ENCODE measurements around the gene PRDM5. TPM values are rescaled to one million over a fixed set of nuclear protein-coding genes. Genes with fewer than 3 reads are reported as not detected.

PRDM5 gene
- total and polyA plus RNA-seq, 2 donors, result 3.7 to 76.5 TPM

DNA sequence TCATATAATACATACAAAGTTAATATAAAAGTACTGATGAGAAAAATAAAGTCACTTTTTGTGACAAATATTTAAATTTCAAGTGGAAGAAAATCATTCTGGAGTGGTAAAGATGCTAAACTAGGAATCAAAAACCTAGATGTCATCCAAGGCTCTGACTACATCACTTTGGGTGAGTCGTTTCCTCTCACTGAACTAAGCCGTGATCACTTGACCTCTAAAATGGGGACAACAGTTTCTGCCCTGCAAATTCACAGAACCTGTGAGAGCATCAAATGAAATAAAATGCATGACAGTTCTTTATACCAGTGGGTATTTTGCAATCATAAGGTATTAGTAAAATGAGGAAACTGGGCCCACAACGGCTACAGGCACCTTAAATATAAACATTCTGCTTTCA, 63.8 kb downstream of the PRDM5 start:
- H3K4me1 ChIP-seq (ENCODE audit: insufficient read depth), result peaks cover 1% of the 10 kb centered on the region
- WGBS, result 57% methylated on average over 3 of the region's 3 CpGs
- no peak overlapping the region for H3K27ac ChIP-seq (ENCODE audit: low read depth)
- DNase-seq (ENCODE audit: extremely low spot score), result no peak
- H3K36me3 ChIP-seq (ENCODE audit: insufficient read depth), result no peaks in the 10 kb centered on the region
- no peak overlapping the region for H3K4me3 ChIP-seq (ENCODE audit: low read depth, low read length)

- H3K4me3 ChIP-seq (ENCODE audit: low read depth, low read length), result no peak overlapping the region
- H3K4me1 ChIP-seq (ENCODE audit: insufficient read depth), result peaks cover 1% of the 10 kb centered on the region
- H3K36me3 ChIP-seq (ENCODE audit: insufficient read depth), result no peaks in the 10 kb centered on the region
- no peak overlapping the region for H3K27ac ChIP-seq (ENCODE audit: low read depth)
- WGBS, result 78% methylated on average over 3 of the region's 3 CpGs
- no peak for DNase-seq (ENCODE audit: extremely low spot score)
These were observed 65.2 kb downstream of the PRDM5 start for GRCh38 chr4:120857312-120857711.

DNA sequence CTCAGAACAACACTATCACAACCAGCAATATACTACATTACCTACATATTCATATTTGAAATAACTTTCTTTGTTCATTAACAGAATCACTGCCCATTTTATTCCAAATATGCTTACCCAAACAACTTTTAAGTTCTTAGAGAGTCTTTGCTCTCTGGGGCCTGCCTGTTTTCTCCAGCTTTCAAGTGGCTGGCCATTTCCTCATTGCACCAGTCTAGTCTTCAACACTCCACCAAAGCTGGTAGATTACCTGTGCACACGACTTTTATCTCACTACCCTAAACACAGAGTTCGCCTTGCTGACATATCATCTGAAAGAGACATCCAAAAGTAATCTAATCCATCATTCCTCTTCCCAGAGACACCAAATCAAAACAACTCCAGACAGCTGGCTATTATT, 66.2 kb downstream of the PRDM5 start:
- no peak overlapping the region for H3K4me3 ChIP-seq (ENCODE audit: low read depth, low read length)
- no peaks in the 10 kb centered on the region for H3K36me3 ChIP-seq (ENCODE audit: insufficient read depth)
- H3K4me1 ChIP-seq (ENCODE audit: insufficient read depth), result peaks cover 1% of the 10 kb centered on the region
- WGBS, result 81% methylated on average over 2 of the region's 2 CpGs
- H3K27ac ChIP-seq (ENCODE audit: low read depth), result no peak overlapping the region
- no peak for DNase-seq (ENCODE audit: extremely low spot score)

DNA sequence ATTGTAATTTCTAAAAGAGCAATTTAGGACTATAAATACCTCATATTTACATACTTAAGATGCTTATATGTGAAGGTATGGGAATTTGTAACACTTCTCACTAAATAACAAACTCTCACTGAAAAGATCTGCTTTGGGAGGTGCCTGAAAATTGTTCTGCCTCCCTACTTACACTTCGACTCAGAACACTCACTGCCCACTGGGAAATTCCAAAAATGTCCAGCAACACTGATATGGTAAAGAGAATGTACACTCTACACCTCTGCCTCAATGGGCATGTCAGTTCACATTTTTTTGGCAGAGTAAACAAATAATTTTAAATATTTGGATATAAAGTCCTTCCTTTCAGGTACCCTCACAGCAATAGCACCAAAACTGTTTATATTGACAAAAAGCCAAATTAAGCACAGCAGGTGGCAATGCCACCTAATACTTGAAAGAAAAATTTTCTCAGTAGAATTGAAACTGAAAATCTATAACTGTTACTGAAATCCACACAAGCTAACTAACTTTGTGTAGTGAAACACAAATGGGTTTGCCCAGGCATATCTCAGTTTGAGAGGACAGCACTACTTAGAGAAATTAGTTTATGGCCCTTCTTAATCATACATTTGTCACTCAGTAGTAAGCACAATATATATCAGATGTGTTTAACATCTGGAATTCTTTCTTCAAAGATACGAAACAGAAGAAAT, 67.1 kb downstream of the PRDM5 start:
- Histone ChIP-seq H3K27ac (ENCODE audit: low read depth) (no peak overlapping the region), H3K4me1 (ENCODE audit: insufficient read depth) (peaks cover 1% of the 10 kb centered on the region), H3K4me3 (ENCODE audit: low read depth, low read length) (no peak overlapping the region), H3K36me3 (ENCODE audit: insufficient read depth) (no peaks in the 10 kb centered on the region)
- no peak for DNase-seq (ENCODE audit: extremely low spot score)
- WGBS, result 87% methylated on average over 2 of the region's 2 CpGs

DNA sequence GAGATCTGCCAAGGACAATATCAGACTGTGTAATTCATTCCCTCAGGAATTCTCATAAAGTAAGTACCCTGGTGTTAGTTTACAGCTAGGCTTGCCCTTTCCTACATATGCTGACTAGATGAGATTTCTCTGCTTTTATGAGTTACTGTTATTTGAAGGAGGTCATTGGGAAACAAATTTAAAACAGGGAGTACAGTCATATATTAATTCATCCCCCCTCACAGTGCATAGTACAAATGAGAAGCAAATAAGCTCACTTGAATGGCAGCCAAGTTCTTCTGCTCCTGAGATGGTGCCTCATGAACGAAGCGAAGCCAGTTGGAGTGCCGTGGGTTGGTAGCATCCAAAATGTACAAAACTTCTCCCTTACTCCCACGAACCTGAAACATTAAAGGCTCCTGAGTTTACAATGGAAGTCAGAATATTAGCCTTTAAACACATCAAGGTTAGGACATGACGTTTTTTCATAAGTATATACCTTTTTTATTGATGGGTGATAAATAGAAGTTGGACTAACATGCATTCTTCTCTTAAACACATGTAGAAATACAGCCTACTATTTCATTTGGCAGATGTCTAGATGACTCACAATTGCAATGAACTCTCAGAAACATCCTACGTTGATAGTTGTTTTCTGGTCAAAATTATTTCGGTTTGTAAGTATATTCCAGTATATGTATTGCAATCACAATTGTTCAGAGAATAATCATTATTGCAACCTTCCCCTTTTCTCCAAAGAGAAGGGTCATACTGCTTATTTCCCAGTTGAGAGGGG, 69.2 kb downstream of the PRDM5 start:
- H3K4me3 ChIP-seq (ENCODE audit: low read depth, low read length), result no peak overlapping the region
- WGBS, result 78% methylated on average over 7 of the region's 7 CpGs
- H3K27ac ChIP-seq (ENCODE audit: low read depth), result no peak overlapping the region
- no peaks in the 10 kb centered on the region for H3K36me3 ChIP-seq (ENCODE audit: insufficient read depth)
- peaks cover 1% of the 10 kb centered on the region for H3K4me1 ChIP-seq (ENCODE audit: insufficient read depth)
- no peak for DNase-seq (ENCODE audit: extremely low spot score)

- no peaks in the 10 kb centered on the region for H3K4me1 ChIP-seq (ENCODE audit: insufficient read depth)
- no peak for DNase-seq (ENCODE audit: extremely low spot score)
- H3K27ac ChIP-seq (ENCODE audit: low read depth), result no peak overlapping the region
- no peaks in the 10 kb centered on the region for H3K36me3 ChIP-seq (ENCODE audit: insufficient read depth)
- no peak overlapping the region for H3K4me3 ChIP-seq (ENCODE audit: low read depth, low read length)
- WGBS, result 65% methylated on average over 3 of the region's 3 CpGs
These were observed 72.4 kb downstream of the PRDM5 start for GRCh38 chr4:120850018-120850599.

DNA sequence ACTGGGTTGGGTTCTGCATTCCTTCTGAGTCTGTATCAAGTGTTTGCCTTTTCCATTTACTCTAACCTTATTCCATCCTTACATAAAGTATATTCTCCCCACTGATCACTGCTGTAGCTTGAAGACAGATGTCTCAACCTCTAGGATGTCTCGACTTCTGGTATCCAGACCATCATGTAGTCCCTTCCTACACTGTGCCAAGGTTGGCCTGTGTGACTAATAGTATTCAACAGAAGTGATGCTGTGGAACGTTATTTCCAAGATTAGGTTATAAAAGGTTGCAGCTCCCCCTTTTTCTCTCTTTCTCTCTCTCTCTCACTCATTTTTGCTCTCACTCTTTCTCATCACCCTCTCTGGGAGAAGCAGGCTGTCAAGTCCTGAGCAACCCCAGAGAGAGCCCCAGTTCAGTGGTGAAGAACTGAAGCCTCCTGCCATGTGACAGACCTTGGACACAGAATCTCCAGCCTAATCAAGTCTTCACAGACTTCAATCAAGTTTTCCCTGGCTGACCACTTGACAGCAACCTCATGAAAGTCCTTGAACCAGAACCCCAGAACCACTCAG, 75.4 kb downstream of the PRDM5 start:
- 89% methylated on average over 2 of the region's 2 CpGs for WGBS
- Histone ChIP-seq H3K4me3 (ENCODE audit: low read depth, low read length) (no peak overlapping the region), H3K27ac (ENCODE audit: low read depth) (no peak overlapping the region), H3K4me1 (ENCODE audit: insufficient read depth) (peaks cover 2% of the 10 kb centered on the region), H3K36me3 (ENCODE audit: insufficient read depth) (no peaks in the 10 kb centered on the region)
- DNase-seq (ENCODE audit: extremely low spot score), result no peak

- WGBS, result 92% methylated on average over 2 of the region's 2 CpGs
These were observed 78.0 kb downstream of the PRDM5 start for GRCh38 chr4:120844528-120844921.

DNA sequence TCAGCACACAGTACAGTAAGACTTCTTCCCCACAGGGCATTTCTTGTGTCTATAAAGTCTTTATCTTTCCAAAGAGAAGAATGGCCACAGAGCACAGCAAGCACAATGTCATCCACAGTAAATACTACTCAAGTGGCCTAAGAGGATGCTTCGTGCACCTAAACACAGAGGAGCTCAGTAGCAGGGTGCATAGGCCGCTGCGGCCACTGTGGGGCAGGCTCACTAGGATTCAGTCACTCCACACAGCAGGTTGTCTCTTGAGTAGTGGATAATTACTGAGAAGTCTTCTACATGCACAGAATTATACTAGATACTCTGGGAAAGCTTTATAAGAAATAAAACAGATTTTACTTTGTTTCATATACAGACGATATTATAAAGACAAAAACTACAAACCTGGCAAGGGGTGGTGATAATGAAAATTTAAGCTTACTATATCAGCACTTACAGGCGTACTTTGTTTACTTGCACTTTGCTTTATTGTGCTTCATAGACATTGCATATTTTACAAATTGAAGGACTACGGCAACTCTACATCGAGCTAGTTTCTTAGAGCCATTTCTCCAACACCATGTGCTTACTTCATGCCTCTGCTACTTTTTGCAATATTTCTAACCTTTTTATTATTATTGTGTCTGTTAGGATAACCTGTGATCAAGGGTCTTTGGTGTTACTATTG, 78.5 kb downstream of the PRDM5 start:
- H3K4me1 ChIP-seq (ENCODE audit: insufficient read depth), result peaks cover 2% of the 10 kb centered on the region
- H3K27ac ChIP-seq (ENCODE audit: low read depth), result no peak overlapping the region
- H3K36me3 ChIP-seq (ENCODE audit: insufficient read depth), result no peaks in the 10 kb centered on the region
- H3K4me3 ChIP-seq (ENCODE audit: low read depth, low read length), result no peak overlapping the region
- no peak for DNase-seq (ENCODE audit: extremely low spot score)
- 94% methylated on average over 7 of the region's 7 CpGs for WGBS

More at GRCh38 chr4:120844528-120844921, 78.0 kb downstream of the PRDM5 start:
- Histone ChIP-seq H3K4me3 (ENCODE audit: low read depth, low read length) (no peak overlapping the region), H3K4me1 (ENCODE audit: insufficient read depth) (peaks cover 2% of the 10 kb centered on the region), H3K27ac (ENCODE audit: low read depth) (no peak overlapping the region), H3K36me3 (ENCODE audit: insufficient read depth) (no peaks in the 10 kb centered on the region)
- DNase-seq (ENCODE audit: extremely low spot score), result no peak

DNA sequence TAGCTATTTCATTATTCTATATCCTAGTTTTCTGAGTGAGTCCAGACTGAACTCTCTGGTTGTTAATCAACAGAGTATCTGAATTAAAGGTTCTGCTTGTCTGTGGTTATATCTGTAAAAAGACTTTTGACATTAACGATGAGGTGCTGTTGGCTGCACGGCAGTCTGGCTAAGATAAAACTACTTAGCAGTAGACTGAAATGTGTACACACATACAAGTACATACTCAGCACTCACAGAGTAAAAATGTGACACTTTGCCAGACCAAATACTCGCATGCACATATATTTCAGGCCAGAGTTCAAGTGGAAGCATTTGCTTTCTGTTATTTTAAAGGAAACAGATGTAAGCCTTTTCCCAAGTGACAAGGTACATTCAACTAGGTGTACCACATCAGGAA, 80.5 kb downstream of the PRDM5 start:
- Histone ChIP-seq H3K4me1 (ENCODE audit: insufficient read depth) (peaks cover 2% of the 10 kb centered on the region), H3K27ac (ENCODE audit: low read depth) (no peak overlapping the region), H3K4me3 (ENCODE audit: low read depth, low read length) (no peak overlapping the region), H3K36me3 (ENCODE audit: insufficient read depth) (no peaks in the 10 kb centered on the region)
- DNase-seq (ENCODE audit: extremely low spot score), result peak; percentile 33
- WGBS, result 32% methylated on average over 3 of the region's 3 CpGs

DNA sequence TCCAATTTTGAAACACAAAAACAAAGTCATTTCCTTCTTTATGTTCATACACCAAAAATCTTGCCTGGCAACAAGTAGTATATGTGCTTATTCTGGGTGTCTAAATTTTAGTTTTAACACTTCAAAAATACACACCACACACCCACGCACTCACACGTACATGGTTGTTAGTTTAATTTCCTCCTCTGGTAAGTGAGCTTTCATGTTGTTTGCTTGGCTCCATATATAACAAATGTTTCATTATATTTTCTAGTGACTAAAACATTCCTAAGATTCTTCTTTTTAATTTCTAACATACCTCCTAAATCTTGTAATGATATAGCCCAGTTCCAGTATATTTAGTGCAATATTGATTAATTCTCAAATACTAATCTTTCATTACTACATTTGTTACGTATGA, 80.9 kb downstream of the PRDM5 start:
- H3K4me1 ChIP-seq (ENCODE audit: insufficient read depth), result peaks cover 2% of the 10 kb centered on the region
- no peaks in the 10 kb centered on the region for H3K36me3 ChIP-seq (ENCODE audit: insufficient read depth)
- no peak overlapping the region for H3K4me3 ChIP-seq (ENCODE audit: low read depth, low read length)
- no peak for DNase-seq (ENCODE audit: extremely low spot score)
- H3K27ac ChIP-seq (ENCODE audit: low read depth), result no peak overlapping the region
- WGBS, result 86% methylated on average over 3 of the region's 3 CpGs

DNA sequence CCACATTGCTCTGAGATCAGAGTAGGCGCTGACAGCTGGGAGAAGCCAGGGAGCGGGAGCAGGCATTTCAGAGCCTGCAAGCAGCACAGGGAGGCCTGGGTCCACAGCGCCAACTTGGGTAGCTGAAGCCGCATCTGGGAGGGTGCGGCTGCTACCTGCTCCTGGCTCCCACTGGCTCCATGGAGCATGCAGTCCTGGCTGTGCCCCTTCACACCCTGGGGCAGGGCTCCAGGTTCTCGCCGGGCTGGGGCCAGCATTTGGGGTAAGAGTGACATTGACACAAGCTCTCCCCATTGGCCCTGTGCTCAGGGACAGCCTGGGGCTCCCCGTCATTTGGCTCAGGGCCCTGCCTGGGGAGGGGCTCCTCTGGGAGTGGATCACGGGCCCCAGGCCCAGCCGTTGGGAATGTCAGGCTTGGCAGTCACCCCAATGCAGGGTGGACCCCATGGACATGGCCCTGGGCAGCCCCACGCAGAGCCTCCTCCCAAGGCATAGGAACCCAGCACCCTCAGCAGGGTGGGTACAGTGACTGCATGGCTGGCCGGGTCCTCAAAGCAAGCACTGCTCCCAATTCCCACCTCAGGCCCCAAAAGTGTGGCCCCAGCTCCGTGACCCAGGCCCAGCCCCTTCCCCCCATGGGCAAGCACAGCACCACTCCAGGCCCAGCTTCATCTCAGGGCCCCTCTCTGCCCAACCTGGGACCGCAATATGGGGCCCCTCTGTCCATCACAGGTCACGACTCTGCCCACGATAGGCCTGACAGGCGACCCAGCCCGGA, 82.4 kb downstream of the PRDM5 start:
- no peak overlapping the region for H3K27ac ChIP-seq (ENCODE audit: low read depth)
- DNase-seq (ENCODE audit: extremely low spot score), result no peak
- H3K36me3 ChIP-seq (ENCODE audit: insufficient read depth), result no peaks in the 10 kb centered on the region
- H3K4me3 ChIP-seq (ENCODE audit: low read depth, low read length), result no peak overlapping the region
- peaks cover 2% of the 10 kb centered on the region for H3K4me1 ChIP-seq (ENCODE audit: insufficient read depth)
- WGBS, result 96% methylated on average over 18 of the region's 18 CpGs
